GM12872 (cell line): ENCODE results near the gene D2HGDH.

Experiments
- TF ChIP-seq, protein P1 (sequence below): IDR thresholded peaks from 3 replicates; pipeline ENCODE4 v1.5.1; 2011; ENCODE audit warnings: low read depth, mild to moderate bottlenecking, low read length, moderate library complexity; ENCODE audit not compliant: insufficient read depth

Gene D2HGDH

GRCh38 chr2:241752253-241752652 lies 17.8 kb downstream of the D2HGDH start:
- TF ChIP-seq, protein P1, sequence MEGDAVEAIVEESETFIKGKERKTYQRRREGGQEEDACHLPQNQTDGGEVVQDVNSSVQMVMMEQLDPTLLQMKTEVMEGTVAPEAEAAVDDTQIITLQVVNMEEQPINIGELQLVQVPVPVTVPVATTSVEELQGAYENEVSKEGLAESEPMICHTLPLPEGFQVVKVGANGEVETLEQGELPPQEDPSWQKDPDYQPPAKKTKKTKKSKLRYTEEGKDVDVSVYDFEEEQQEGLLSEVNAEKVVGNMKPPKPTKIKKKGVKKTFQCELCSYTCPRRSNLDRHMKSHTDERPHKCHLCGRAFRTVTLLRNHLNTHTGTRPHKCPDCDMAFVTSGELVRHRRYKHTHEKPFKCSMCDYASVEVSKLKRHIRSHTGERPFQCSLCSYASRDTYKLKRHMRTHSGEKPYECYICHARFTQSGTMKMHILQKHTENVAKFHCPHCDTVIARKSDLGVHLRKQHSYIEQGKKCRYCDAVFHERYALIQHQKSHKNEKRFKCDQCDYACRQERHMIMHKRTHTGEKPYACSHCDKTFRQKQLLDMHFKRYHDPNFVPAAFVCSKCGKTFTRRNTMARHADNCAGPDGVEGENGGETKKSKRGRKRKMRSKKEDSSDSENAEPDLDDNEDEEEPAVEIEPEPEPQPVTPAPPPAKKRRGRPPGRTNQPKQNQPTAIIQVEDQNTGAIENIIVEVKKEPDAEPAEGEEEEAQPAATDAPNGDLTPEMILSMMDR, result no peak

GRCh38 chr2:241752689-241753276 lies 18.4 kb downstream of the D2HGDH start:
- TF ChIP-seq, protein P1, result no peak

DNA sequence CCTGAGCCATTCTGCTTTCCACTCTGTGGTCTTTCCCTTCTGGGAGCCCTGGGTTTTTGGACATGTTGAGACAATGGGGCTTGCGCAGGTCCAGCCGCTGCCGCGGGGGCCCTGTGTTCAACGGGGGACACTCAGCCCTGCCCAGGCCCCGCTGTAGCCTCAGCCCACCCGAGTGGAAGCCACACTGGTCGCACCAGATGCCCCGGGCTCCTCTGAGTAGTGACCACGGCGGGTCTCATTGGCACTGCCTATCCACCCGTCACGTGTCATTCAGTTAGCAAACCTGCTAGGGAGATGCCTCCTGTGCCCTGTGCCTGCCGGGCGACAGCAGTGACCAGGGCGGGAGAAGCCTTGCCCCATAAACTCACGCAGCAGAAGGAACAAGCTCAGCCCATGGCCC lies 19.1 kb downstream of the D2HGDH start:
- TF ChIP-seq, protein P1, result no peak

GRCh38 chr2:241754042-241754441 lies 19.6 kb downstream of the D2HGDH start:
- TF ChIP-seq, protein P1, result no peak

DNA sequence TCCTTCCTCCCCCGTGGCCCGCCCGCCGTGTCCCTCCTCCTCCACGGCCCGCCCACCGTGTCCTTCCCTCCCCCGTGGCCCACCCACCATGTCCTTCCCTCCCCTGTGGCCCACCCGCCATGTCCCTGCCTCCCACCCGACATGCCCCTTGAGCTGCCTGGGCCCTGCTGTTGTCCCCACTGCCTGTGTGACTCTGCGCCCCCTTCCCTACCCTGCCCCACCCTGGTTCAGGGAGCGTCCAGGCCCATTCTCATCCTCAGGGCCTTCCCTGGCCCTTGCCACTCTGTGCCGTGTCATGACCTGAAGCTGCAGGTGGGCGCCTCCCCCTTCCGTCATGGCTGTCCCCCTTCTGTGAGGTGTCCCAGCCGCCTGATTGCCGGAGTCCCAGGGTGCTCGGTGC lies 20.7 kb downstream of the D2HGDH start:
- TF ChIP-seq, protein P1, result no peak

DNA sequence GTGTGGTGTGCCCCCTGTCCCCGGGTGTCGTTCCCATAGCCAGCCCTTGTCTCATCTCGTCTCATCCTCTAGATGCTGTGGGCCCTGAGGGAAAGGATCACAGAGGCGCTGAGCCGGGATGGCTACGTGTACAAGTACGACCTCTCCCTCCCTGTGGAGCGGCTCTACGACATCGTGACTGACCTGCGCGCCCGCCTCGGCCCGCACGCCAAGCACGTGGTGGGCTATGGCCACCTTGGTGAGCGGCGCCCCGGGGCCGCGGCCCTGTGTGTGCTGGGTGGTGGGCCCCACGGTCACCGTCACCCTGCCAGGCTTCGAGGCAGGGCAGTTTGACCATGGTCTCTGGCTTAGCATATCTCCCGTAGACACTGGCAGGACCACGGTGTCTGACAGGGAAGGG lies 21.3 kb downstream of the D2HGDH start:
- TF ChIP-seq, protein P1, result no peak

DNA sequence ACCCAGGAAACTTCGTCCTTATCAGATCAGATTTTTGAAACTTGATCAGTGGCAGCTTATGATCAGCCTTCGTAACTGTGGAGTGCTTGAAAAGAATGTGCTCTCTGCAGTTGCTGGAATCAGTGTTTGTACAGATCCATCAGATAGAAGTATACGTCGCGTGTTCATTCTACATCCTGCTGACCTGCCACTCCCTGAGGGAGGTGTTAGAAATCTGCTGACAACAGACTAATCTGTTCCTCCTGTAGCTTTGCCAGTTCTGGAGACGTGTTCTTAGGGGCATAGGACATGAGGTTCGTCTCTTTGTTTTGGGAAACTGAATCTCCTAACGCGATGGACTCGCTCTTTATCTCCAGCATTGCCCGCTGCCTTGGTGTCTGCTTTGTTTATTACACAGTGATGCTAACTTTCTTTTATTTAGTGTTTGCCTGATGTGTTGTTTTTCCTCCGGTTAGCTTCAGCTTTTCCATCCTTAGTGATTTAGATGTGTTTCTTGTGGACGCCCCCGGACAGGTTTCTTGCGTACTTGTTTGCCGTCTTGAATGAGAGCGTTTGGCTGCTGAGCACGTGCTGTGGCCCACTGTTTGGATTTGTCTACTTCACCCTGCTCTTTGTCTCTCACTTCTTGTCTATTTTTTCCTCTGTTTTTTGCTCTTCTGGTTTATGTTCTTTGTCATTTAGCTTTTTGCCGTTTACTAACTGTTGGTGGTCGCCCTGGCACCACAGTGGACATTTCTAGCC lies 24.8 kb downstream of the D2HGDH start:
- TF ChIP-seq, protein P1, result no peak
